Measurements from ENCODE around the gene DGKD.
"Not testable (repeated sequence)": the region's sequence is repeated elsewhere in the genome, so short reads cannot be mapped to it uniquely, and the experiment has no call there.

The DGKD gene

DNA sequence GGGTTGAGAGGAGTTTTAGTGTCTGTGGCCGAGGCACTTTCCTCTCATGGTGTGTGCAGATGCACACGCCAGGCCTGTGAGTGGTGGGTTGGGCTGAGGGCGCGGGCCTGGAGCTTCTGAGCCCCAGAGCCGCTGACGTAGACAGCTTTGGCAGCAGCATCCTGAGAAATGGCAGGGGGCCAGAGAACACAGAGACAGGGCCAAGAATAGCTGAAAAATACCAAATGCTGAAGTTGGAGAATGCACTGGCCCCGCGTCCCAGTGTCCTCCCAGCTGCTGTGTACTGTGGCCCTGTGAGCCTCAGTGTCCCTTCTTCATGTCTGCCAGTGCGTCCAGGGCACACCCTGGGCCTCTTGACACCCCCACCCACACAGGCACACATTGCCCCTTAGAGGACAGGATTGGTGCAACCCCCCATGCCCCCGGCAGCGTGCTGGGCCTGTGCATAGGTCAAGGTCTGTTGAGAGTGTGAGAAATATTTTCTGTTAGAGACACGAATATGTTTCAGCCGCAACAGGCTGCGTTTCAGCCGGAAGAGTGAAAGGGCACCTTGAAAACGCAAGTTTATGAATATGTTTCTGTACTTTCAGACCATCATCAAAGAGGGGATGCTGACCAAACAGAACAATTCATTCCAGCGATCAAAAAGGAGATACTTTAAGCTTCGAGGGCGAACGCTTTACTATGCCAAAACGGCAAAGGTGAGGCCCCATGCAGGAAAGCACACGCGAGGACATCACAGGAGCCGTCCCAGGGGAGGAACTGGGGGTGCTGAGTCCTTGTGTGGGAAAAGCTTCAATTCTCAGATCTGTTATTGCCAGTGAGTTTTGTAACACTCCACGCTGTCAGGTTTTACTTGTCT is 33.6 kb downstream of the DGKD start:
- DNase-seq: no peak

DNA sequence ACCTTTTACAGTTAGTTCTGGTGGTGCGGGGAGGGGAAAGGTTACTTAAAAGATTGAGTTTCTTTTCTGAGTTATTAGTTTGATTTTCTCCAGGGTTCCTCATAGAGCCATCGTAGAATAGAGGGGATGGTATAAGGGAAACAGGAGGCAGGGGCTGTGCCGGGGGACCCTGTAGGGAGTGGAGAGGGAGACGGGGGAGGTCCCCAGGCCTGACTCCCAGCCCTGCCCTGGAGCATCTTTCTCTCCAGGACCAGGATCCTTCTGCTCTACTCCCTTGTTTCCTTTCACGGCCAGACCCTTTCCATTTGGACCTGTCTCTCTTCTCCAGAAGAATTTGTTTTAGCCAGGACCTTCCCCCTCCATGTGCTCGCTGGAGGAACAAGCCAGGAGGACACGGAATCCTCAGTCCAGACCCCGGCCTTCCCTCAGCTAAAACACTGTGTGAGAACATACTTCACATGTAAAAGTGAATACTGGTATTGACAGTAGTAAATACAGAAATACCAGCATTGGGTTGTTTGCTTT is 35.4 kb downstream of the DGKD start:
- DNase-seq: no peak

DNA sequence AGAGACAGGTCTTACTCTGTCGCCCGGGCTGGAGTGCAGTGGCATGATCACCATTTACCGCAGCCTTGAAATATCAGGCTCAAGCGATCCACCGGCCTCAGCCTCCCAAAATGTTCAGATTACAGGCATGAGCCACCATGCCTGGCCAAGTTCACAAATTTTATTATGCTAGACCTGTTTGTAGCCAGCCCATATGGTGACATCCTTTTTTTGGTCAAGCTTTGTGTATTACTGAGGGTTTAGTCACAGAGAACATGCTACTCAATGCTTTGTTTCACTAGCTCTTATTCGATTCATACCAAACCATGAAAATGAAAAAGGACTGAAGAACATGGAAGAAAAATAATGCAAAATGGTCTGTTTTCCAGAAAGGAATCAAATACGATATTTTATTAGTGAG is 41.4 kb downstream of the DGKD start:
- no peak for DNase-seq

DNA sequence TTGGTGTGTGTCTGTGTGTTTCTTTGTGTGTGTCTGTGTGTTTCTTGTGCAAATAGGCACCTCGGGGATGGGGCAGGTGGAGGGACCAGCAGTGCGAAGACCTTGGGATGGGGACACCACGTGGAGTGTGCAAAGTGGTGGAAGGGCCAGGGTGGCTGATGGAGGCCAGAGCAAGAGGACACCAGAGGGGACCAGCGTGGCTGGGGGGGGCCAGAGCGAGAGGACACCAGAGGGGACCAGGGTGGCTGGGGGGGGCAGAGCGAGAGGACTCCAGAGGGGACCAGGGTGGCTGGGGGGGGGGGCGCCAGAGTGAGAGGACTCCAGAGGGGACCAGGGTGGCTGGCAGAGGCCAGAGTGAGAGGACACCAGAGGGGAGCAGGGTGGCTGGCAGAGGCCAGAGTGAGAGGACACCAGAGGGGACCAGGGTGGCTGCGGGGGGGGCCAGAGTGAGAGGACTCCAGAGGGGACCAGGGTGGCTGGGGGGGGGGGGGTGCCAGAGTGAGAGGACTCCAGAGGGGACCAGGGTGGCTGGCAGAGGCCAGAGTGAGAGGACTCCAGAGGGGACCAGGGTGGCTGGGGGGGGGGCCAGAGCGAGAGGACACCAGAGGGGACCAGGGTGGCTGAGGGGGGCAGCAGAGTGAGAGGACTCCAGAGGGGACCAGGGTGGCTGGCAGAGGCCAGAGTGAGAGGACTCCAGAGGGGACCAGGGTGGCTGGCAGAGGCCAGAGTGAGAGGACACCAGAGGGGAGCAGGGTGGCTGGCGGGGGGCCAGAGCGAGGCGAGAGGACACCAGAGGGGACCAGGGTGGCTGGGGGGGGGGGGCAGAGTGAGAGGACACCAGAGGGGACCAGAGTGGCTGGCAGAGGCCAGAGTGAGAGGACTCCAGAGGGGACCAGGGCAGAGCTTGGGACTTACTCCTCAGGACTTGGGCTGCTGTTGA is 42.7 kb downstream of the DGKD start:
- DNase-seq: not testable (repeated sequence)

DNA sequence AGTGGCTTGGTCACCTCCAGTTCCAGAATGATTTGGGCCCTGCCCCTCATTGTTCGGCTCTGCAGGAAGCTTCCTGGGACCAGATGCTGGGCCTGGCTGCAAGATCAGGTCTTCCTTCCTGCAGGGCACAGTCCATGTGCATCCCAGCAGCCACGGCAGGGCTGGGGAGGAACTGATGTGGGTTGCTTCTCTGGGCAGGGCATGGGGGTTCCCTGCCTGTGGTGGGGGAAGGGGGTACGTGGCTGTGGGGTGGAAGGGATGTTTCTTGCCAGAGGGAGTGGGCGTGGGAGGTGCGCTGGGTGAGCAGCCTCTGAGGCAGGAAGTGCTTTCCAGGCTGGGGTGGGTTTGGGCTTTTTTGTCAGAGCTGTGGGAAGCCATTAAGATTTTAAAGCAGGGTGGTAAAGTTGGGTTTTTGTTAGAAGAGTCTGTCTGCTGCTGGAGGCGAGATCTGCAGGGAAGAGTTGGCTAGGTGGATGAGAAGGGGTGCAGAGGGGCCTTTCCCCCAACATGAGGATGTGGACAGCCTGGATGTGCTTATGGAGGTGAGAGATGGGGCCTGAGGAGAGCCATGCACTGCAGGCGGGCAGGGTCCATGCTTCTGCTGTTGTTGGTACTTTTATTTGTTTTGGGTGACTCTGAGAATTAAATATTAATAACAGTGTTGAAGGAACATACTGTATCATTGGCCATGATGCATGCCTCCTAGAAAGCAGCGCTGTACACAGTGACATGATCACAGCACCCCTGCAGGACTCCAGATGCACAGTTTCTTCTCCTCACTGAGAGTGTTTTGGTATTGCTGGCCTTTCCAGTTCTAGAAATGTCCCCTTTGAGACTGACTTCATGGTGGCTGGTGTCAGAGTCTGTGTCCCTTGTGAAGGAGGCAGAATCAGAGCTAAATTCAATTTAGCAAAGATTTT is 45.3 kb downstream of the DGKD start:
- DNase-seq: no peak

DNA sequence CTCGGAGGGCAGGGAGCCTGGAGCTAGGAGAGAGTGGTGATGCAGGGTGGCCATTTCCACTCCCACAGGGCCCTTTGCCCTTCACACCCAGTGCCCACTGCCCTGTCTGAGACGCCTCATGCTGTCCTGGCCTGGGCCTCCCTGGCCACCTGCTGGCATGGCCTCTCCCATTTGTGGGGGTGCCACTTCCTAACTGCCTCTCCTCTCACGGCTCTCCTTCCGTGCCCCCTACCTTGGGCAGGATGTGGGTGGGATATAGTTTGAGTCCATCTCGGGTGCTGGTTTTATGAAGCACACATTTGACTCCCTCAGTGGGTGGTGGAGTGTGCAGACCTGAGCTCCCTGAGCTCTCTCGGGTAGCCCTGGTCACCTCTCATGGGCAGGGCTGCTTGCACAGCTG is 46.0 kb downstream of the DGKD start:
- DNase-seq: no peak

DNA sequence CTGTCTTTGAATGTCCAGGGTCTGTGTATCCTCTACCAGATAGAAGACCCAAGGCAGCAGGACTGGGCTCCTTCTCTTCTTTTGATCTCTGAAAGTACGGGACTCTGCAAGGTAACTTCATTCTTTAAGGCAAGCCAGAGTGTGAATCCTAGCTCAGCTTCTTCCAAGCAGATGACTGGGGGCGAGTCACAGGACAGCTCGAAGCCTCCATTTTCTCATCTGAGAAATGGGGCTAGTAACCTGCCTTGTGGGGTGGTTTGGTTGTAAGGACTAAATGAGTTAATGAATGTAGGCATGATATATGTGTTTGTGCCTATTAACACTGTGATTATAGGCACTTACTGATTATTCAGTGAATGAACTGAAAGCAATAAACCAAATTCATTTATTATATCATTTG is 46.7 kb downstream of the DGKD start:
- no peak for DNase-seq

DNA sequence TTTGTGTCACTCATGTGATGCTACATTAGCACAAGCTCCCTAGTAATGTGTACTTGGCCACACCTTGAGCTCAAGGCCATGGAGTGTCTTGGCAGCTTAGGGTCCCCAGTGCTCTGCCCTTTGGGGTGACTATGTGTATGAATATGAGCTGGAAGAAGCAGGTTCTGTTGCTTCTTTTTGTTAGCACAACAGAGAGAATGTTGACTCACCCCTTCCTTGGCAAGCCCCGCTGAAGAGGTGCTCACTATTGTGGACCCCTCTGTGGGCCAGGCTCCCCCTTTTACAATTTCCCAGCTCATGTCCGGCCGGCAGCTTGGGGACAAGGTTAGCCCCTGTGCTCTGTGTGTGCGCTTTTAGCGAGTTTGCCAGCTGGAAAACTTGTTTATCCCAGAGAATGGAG is 48.1 kb downstream of the DGKD start:
- DNase-seq: no peak

DNA sequence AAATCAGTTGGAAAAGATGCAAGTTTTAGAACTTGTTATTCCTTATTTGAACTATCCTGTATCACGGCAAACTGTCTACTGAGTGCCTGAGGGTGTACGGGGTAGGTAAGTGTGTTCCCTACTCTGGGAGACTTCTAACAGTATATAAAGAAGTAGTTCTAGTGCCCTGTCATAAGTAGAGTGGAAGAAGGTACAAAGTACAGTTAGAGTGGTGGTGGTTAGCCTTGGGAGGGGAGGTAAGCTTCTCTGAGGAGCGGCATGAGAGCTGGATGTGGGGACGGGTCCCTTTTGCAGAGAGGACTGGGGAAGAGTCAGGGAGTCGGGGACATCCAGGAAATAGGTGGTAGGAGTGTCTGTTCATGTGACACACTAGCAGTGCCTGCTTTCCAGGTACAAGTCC is 48.5 kb downstream of the DGKD start:
- DNase-seq: no peak

DNA sequence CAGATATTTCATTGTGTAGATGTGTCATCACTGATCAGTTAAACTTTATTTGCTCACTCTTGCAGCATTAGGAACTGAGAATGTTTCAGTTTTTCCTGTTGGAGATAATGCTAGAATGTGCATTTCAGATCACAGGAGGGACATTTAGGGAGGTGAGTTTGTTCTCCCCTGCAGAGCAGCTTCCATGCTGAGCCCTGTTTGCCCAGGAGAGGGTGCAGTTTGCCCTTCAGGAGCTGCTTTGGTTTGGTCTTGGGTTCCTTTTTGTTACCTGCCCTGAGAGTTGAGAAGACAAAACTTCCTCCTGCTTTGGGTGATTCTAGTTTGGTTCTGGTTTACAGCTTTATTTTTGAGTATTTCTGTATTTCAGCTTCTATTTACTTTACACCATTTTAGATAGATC is 49.9 kb downstream of the DGKD start:
- no peak for DNase-seq

DNA sequence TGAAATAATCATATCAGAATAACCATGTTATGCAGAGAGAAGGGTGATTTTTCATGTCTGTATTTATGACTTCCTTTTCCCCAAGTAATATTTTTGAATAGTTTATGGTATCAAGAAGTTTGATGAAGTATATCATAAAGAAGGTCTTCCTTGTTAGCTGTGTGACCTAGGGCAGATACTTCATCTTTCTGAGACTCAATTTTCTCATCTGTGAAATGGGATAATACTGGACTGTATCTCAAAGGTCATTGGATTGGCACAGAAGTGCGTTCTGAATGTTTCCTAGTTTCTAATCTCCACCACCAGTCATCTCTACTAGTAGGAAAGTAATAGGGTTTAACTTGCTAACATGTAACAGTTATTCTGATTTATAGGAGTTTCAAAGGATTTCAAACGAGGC is 52.6 kb downstream of the DGKD start:
- DNase-seq: no peak

DNA sequence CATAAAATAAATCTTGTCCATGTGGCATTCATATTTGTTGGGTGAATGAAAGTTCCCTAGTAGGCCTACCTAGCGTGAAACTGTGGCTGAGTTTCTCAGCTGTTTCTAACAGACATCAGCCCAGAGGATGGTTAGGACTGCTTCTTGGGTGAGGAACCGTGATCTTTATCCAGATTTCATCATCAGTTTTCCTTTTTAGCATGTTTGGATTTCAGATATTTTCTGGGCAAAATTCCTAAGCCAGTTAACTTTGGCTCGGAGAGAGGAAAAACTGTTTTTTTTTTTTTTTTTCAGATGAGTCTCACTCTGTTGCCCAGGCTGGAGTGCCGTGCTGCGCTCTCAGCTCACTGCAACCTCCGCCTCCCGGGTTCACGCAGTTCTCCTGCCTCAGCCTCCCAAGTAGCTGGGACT is 53.5 kb downstream of the DGKD start:
- no peak for DNase-seq

DNA sequence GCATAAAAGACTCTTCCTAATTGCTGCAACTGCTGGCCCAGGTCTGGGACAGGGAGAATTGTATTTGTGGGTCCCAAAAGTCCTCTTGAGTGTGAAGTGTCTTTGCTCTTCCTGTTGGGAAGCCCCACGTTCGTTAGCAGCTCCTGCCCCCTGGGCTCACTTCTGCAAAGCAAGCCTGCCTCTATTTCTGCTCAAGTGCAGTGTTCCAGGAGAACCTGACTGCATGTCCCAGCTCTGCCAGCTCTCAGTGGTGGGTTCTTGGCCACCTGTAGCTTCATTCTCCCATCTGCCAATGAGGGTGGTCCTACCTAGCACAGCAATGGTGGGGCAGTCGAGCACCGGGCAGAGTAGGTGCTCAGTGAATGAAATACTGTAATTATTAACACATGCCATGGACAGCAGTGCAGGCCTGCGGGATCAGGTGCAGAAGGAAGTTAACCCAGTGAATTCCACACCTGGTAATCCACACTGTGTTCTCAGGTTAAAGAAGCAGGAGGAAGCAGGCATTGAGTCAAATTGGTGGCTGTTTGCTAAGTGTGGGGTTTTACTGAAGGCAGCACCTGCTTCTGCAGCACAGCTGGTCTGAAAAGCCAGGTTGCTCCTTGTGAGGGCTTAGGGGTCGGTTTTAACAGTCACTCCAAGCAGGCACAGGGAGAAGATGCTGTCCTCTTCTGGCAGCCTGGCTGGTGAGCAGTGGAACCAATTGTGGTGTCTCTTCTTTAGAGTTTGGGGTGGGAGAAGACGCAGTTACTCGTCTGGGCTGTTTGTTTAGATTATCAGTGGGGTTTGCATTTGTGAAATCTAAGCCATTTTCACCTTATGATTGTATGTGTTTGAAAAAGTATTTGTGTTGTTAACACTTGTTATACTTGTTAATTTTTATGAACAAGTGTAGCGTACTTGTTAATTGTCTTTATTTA is 54.3 kb downstream of the DGKD start:
- no peak for DNase-seq

DNA sequence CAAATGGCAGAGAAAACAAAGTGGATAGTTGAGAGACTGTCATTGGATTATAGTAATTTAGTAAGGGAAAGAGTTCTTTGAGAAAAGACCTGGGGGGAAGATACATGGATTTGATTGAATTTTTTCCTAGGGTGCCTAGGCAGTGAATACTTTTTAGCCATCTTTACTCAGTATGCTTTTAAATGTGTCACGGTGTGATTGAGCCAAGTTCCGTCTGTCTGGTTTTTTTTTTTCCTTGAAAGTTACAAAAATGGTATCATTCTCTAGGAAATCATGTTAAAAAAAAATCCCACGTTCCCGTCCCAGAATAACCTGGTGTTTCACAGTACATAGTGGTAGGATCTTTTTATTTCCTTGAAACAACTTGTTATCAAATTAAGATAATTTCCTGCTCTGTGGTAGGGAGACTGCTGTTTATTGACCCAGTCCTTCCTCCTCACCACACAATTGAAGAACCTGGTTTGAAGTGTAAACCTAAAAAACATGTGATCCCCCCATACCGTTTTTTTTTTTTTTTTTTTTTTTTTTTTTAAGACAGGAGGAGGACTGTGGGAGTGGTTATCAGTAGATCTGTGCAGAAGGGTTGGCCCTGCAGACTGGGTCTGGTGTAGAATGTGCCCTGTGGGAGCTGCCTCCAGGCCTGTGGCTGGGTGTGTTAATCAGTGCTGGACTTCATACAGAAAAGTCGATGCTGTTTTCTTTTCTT is 55.1 kb downstream of the DGKD start:
- DNase-seq: no peak

DNA sequence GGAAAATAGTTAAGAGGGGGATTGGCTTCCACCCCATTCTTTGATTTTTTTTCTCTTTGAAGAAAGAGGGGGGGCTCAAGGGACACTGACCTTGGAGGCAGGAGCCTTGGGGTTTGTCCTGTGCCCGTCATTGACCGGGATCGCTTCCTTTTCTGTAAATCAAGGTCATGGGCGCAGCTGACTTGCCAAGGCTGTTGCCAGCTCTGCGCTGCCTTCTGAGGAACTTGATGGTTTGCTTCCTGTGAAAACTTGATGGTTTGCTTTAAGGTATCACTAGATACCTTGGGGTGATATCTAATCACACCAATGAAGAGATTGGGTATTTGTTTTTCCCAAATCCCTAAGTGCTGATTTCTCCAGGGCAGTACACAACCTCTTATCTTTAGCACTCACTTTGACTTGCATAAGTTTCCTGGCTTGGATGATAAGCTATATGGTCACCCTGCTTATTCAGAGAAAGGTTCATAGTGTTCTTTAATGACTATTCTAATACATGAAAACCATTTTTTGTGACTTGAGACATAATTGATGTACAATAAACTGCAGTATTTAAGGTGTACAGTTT is 56.0 kb downstream of the DGKD start:
- no peak for DNase-seq

DNA sequence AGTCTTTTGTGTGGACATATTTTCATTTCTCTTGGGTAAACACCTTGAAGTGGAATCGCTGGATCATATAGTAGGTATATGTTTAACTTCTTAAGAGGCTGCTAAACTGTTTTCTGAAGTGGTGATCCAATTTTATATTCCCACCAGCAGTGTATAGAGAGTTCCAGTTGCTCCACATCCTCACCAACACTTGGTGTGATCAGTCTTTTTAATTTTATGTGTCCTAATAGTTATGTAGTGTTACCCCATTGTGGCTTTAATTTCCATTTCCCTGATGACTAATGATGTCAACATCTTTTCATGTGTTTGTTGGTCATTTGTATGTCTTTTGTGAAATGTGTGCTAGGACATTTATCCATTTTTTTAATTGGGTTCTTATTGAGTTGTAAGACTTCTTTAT is 56.9 kb downstream of the DGKD start:
- no peak for DNase-seq

DNA sequence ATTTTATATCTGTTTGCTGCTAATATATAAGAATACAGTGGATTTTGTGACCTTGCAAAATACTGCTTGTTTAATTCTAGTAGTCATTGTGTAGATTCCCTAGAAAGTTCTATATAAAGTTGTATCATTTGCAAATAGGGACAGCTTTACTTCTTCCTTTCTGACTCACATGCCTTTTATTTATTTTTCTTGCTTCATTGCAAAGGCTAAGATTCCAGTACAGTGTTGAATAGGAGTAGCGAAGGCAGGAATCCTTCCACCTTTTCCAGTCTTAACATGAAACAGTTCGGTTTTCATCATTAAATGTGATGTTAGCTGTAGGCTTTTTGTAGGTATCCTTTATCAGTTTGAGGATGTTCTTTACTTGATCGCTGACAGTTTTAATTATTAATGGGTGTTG is 58.1 kb downstream of the DGKD start:
- DNase-seq: no peak

DNA sequence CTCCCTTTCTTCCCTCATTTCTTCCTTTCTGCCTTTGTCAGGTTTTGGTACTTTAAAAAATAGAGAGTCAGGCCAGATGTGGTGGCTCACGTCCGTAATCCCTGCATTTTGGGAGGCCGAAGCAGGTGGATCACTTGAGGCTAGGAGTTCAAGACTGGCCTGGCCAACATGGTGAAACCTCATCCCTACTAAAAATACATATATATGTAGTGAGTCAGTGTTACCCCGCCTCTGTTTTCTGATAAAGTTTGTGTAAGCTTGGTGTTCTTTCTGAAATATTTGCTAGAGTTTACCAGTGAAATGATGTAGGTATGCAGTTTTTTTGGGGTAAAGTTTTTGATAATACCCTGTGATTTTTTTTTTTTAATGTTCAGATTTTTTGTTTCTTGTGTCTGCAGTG is 58.8 kb downstream of the DGKD start:
- DNase-seq: no peak

DNA sequence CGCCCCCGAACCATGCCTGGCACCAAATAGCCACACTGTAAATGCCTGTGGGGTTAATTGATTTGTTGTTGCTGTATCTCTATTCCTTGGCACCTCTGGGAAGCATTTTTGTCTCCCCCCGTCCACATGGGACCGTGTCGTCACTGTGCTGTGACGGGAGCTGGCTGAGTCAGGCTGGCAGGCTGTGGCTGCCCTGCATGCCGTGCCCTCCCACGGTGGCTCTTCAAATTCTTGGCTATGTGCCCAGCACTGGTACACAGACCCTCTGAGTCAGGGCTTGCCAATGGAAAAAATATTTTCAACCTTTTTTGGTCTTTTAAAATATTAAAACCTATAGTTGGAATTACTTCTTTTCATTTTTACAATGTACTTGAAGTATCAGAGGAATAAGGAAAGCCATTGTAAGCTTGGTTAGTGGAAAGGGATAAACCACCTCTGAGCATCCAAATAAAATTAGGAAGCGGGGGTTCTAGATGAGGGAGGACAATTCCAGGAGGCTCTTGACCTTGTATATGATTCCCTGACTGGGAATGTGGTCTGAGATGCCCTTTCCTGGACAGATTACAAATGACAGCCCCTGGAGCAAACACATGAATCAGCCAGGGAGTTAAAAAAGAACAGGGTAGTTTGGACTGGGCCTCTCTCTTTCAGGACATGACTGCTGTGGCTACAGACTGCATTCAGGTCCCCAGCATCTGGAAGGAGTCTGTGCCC is 59.4 kb downstream of the DGKD start:
- peak; percentile 36 for DNase-seq

DNA sequence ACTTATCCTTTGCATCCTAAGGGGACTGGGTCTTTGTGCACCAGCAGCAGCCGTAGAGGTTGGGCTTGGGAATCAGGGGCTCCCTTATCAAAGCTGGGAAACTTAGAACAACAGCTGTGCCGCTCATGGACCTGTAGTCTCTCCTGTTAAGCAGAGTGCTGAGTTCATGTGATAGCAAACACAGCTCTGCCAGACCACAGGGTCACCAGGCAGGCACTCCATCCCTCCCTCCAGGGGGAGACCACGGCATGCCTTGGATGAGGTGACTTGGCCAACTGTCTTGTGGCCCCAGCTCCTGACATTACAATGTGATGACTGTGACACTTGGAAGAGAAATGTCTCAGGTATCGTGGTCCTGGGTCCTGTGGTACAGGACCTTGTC is 60.0 kb downstream of the DGKD start:
- DNase-seq: no peak
